ENCODE measurements around the gene PPP1R26. TPM values are rescaled to one million over a fixed set of nuclear protein-coding genes. Genes with fewer than 3 reads are reported as not detected.

The PPP1R26 gene
- total RNA-seq, 1 donor from 2014 or later, result 27.9 TPM

DNA sequence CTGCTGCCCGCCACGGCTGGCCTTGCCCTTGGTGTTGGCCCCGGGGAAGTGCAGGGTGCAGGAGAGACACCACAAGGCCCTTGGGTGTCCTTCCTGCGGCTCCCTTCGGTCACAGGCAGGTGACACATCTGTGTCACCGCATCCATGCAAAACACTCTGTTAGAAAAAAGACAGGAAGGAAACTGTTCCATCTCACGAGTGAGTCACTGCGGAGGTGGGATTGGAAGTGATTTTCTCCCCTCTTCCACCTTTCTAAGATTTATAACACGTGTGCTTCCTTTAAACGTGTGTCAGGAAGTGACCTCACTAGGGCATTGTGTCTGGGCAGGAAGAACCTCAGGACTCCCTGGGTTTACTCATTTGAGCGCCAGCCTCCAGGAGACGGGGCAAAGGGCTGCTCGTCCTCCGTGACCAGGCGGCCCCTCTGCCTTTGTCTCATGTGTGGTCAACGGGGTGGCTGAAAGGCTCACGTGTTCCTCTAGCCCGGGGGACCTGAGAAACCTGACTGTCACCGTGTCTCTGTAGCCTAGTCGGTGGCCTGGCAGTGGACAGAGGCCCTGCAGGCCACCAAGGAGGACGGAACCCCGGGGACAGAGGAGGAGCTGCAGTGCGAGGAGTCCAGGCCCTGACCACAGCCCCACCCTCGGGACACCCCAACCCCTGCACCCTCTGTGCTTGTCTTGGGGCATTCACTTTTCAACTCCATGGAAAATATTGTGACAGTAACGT is 36.7 kb downstream of the PPP1R26 start:
- DNase-seq (ENCODE audit: low read depth) (no peak), FAIRE-seq (no peak)
- TF ChIP-seq CTCF (IDR thresholded peaks at IDR 0.05; ENCODE audit: insufficient read depth, low read length, severe bottlenecking), result no peak
- H3K27me3 ChIP-seq (ENCODE audit: control insufficient read depth, insufficient read depth, low read length), result no peaks in the 10 kb centered on the region
- no peak overlapping the region for H3K4me3 ChIP-seq (ENCODE audit: low read depth, low read length)
- H3K36me3 ChIP-seq (ENCODE audit: control insufficient read depth, insufficient read depth, low read length), result no peaks in the 10 kb centered on the region

DNA sequence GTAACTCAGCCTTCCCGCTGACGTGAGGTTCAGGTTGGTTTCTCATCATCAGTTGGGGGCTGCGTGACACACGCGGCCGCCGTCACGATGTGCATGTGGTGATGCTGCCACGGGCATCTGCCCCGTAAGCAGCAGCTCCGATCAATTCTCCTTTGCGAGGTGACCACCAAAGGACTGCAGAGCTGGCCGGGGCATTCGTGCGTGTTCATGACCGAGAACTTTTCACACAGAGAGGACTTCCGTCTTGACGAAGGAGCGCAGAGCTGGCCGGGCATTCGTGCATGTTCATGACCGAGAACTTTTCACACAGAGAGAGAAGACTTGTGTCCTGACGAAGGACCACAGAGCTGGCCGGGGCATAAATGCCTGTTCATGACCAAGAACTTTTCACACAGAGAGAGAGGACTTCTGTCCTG is 37.8 kb downstream of the PPP1R26 start:
- FAIRE-seq (no peak), DNase-seq (ENCODE audit: low read depth) (no peak)
- Histone ChIP-seq H3K27me3 (ENCODE audit: control insufficient read depth, insufficient read depth, low read length) (no peaks in the 10 kb centered on the region), H3K36me3 (ENCODE audit: control insufficient read depth, insufficient read depth, low read length) (no peaks in the 10 kb centered on the region), H3K4me3 (ENCODE audit: low read depth, low read length) (no peak overlapping the region)
- no peak for TF ChIP-seq CTCF (IDR thresholded peaks at IDR 0.05; ENCODE audit: insufficient read depth, low read length, severe bottlenecking)

GRCh38 chr9:135519179-135519971 is 39.8 kb downstream of the PPP1R26 start:
- no peak overlapping the region for H3K4me3 ChIP-seq (ENCODE audit: low read depth, low read length)
- DNase-seq (ENCODE audit: low read depth) (no peak), FAIRE-seq (peak; percentile 36)
- TF ChIP-seq CTCF (IDR thresholded peaks at IDR 0.05; ENCODE audit: insufficient read depth, low read length, severe bottlenecking), result no peak
- no peaks in the 10 kb centered on the region for H3K27me3 ChIP-seq (ENCODE audit: control insufficient read depth, insufficient read depth, low read length)
- no peaks in the 10 kb centered on the region for H3K36me3 ChIP-seq (ENCODE audit: control insufficient read depth, insufficient read depth, low read length)

GRCh38 chr9:135520916-135521607 is 41.5 kb downstream of the PPP1R26 start, which contains the start of gene LCN1:
Gene LCN1, plus strand, starts transcription at chr9:135521440. Its CDS starts 58 bp downstream, at chr9:135521498.
- Histone ChIP-seq H3K36me3 (ENCODE audit: control insufficient read depth, insufficient read depth, low read length) (no peaks in the 10 kb centered on the region), H3K4me3 (ENCODE audit: low read depth, low read length) (no peak within 1 kb of the TSS), H3K27me3 (ENCODE audit: control insufficient read depth, insufficient read depth, low read length) (no peaks in the 10 kb centered on the region)
- DNase-seq (ENCODE audit: low read depth), result no peak
- TF ChIP-seq CTCF (IDR thresholded peaks at IDR 0.05; ENCODE audit: insufficient read depth, low read length, severe bottlenecking), result no peak
- no peak for FAIRE-seq

DNA sequence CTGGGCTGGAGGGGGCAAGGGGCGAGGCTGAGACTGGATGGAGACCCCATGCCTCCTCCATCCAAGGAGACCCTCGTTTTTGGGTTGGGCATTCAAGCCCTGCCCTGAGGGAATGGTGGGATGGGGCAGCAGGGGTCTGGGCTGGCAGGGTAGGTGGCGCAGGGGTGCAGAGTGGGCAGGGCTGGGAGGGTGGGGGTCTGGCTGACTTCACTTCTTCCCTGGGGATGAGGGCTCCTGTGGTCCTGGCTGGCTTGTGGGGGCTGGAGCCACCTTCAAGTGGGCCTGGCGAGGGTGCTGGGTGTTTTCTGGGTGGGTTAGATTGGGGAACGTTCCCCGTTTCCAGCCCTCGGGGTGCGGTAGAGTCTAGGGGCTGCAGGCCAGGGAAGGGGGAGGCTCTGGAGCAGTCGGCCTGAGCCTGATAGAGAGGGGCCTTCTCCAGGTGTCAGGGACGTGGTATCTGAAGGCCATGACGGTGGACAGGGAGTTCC is 42.1 kb downstream of the PPP1R26 start:
- DNase-seq (ENCODE audit: low read depth) (no peak), FAIRE-seq (no peak)
- TF ChIP-seq CTCF (IDR thresholded peaks at IDR 0.05; ENCODE audit: insufficient read depth, low read length, severe bottlenecking), result no peak
- no peaks in the 10 kb centered on the region for H3K27me3 ChIP-seq (ENCODE audit: control insufficient read depth, insufficient read depth, low read length)
- H3K36me3 ChIP-seq (ENCODE audit: control insufficient read depth, insufficient read depth, low read length), result no peaks in the 10 kb centered on the region
- no peak overlapping the region for H3K4me3 ChIP-seq (ENCODE audit: low read depth, low read length)

All from bronchial epithelial cell (primary cell).